ENCODE data around the gene DIAPH3.

DIAPH3 gene

DNA sequence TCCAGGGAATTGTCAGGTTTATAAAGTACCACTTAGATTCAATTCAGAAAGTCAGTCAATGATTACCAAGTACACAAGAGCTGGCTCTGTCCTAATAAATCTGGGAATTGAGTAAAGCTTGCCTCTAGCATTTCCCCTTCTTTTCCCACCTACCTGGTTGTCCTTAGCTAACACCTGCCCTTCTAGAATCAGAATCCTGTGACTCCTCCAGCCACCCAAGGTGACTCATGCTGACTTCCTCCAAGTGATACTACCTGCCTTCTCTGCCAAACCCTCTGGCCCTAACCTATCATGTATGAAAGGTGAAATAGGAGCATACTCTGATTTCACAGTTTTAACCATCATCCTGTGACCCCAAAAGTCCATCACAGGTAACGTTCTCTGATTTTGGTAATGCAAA lies 151.2 kb downstream of the DIAPH3 start:
- no peak for DNase-seq

DNA sequence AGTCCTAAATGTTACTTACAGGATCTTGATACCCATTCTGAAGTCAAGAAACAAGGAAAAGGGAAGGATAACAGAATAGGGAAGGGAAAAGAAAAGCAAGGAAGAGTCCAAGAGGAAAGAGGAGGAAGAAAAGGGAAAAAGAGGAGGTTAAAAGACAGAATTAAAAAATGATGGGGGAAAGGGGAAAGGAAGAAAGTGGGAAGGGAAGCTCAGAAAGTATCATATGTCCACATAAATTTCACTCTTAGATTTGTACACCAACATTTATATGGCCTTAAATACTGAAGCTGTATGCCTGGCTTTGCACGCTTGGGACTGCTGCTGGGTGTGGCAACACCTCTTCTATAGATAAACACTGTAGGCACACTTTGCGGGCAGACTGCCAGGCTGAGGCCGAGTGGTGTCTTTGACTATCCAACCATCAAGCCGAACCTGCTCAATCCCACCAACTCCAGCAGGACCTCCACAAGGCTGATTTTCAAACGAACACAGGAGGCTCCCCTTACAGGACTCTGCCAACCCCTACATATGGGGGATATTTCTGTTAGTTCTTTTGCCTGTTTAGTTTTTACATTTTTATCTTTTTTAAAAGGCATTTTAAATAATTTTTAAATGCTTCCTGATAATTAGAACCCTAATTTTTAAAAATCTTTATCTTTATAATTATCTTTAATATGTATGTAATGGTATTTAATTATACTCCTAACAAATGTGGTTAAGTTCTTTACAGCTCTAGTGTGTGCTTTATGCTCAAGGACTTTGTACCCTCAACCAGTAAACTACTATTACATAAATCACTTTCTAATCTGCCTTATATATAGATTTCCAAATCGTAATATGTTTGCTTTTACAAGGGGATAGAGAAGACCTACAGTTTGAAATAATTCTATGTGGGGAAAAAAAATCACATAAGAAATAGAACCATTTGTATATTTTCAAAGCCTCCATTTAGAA lies 154.2 kb downstream of the DIAPH3 start:
- no peak for DNase-seq

DNA sequence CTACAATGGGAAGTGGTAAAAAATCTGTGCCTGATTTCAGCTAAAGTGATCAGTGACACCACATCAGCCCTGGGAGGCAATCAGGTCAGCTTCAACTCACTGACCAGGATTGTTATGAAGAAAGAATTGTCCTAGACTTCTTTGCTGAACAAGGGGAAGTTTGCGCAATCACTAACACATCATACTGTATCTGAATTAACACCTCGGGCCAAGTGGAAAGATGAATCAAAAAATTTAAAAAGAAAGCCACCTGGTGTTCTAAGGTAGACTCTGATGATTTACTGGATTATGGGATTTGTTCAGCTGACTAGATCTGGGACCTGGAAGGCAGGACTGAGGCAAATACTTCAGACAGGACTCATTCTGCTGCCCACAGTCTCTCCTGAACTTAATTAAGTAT lies 161.8 kb downstream of the DIAPH3 start:
- DNase-seq, result no peak

DNA sequence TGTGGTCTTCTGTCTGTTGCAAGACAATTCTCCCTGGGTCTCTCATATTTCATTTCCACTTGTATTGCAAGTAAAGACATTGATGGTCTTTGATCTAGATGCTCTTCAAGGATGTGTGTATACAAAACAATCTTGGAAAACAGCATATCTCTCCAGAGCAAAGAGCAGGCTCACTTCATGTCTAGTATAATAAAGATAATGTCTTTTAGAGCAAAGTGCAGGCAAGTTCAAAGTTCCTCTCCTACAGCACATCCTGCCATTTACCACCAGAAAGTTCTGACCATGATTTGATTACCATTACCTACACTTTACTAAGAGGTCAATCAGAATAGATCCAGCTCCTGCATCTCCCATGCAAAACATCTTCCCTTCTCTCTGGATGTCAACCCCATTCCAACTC lies 162.8 kb downstream of the DIAPH3 start:
- no peak for DNase-seq

GRCh38 chr13:60000081-60000480 lies 163.6 kb downstream of the DIAPH3 start:
- DNase-seq, result no peak

- DNase-seq, result no peak
These were observed 165.8 kb downstream of the DIAPH3 start for GRCh38 chr13:59997976-59998375.

- DNase-seq, result no peak
These were observed 167.2 kb downstream of the DIAPH3 start for GRCh38 chr13:59996461-59996980.

- DNase-seq, result no peak
These were observed 172.3 kb downstream of the DIAPH3 start for GRCh38 chr13:59991395-59991794.

- no peak for DNase-seq
These were observed 180.9 kb downstream of the DIAPH3 start for GRCh38 chr13:59982631-59983382.

DNA sequence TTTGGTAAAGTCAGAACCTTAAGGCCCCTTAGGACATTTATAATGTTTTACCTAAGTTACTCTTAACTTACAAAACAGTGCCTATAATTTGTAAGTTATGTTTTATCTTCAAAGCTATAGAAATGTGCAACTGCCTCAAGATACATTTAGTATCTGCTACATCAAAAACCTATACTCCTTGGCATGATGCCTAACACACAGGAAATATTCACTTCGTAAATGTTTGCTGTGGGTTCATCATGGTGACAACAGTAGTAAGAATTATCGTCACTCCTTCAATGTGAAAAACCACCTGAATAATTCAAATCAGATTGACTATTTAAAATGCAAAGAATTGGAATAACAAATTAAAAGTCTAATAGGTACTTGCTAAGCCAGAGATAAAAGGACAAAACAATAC lies 184.1 kb downstream of the DIAPH3 start:
- DNase-seq, result no peak

DNA sequence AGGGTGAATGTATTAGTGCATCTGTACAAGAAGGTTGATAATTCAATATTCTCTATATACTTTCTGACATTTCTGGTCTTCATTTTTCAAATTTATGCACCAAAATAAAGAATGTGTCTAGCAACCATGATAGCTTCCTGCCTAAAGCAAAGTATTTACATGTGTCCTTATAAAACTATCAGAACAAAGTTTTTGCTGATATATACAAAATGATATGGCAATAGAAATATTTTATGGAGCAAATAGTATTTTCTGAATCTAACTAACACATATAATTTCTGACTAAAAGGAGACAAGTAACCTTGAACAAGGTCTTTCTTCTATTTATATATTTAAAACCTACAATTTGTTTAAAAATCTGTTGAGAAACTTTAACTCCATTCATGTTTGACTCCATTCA lies 184.9 kb downstream of the DIAPH3 start:
- no peak for DNase-seq

DNA sequence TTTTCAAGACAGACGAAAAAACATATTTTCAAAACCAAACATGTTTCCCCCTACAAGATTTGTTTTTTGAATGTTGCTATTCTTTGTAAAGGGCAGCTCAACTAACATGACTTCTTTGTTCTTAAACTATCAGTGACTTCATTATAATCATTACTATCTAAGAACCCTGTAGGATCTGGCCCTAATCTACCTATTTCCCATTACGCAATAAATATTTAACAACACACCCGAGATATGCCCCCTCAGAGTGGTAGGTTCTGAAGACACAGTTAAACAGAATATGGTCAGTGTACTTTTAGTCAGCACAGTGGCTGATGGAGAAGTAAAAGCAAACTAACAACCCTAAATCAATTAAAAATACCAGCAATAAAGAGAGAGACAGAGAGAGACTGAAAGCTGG lies 186.9 kb downstream of the DIAPH3 start:
- no peak for DNase-seq

GRCh38 chr13:59975807-59976435 lies 187.8 kb downstream of the DIAPH3 start:
- DNase-seq, result no peak

- no peak for DNase-seq
These were observed 192.9 kb downstream of the DIAPH3 start for GRCh38 chr13:59970847-59971246.

DNA sequence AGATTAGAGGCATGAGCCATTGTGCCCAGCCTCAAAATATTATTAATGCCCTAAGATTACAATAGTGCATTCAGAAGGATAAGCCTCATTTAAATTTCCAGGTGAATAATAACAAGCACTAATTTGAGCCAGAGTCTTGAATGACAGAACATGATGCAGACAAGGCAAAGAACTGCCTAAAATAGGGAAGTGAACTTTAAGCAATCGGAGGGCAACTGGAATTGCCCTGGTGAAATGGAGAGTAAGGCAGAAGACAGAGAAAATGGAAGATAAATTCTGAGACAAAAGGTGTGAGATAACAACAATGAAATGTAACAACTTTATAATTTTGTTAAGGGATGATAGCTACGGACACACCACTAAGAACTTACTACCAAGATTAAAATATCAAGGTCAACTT lies 199.9 kb downstream of the DIAPH3 start:
- DNase-seq, result no peak

DNA sequence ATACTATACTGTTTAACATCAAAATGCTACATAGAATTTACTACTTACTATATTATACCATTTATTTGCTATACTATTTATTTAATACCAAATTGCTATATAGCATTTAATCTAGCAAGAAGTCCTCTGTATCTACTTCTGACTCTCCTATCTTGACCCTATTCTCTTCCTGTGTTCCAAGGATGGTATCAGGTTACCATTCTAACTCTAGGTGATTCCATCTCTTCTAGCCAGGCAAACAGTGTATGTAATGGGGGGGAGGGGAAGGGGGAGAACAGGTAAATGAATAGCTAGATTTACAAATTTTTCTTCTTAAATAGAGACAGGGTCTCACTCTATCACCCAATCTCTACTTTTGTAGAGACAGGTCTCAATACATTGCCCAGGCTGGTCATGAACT lies 200.3 kb downstream of the DIAPH3 start:
- DNase-seq, result no peak

- DNase-seq, result no peak
These were observed 201.4 kb downstream of the DIAPH3 start for GRCh38 chr13:59962343-59962742.

- DNase-seq, result no peak
These were observed 203.0 kb downstream of the DIAPH3 start for GRCh38 chr13:59960683-59961082.

GRCh38 chr13:59957438-59957837 lies 206.3 kb downstream of the DIAPH3 start:
- DNase-seq, result no peak

DNA sequence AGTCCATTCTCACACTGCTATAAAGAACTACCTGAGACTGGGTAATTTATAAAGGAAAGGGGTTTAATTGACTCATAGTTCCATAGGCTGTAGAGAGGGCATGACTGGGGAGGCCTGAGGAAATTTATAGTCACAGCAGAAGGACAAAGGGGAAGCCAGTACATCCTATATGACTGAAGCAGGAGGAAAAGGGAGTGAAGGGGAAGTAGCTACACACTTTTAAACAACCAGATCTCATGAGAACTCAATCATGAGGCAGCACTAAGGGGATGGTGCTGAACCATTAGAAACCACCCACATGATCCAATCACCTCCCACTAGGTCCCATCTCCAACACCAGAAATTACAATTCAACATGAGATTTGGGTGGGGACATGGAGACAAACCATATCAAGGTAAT lies 209.1 kb downstream of the DIAPH3 start:
- DNase-seq, result no peak

- DNase-seq, result no peak
These were observed 212.7 kb downstream of the DIAPH3 start for GRCh38 chr13:59951011-59951410.

- DNase-seq, result peak; percentile 3
These were observed 213.5 kb downstream of the DIAPH3 start for GRCh38 chr13:59950266-59950665.

DNA sequence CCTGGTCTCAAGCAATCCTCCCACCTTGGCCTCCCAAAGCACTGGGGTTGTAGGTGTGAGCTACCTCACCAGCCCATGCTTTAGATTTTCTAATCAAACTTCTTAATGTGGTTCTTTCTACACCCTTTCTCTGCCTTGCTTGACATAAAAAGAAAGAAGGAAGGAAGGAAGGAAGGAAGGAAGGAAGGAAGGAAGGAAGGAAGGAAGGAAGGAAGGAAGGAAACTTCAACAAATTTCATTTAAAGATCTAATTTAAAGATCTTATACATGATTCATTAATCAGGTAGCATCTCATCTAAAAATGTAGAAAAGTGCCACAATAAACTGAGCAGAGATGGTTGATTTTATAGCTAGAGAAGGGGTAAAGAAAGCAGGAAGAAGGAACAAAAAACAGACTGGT lies 215.0 kb downstream of the DIAPH3 start:
- DNase-seq, result no peak

All from NCI-H2171 treated with DMSO at 0.1 percent for 48 hours (cell line).